ENCODE data around the gene NHERF2. TPM values are rescaled to one million over a fixed set of nuclear protein-coding genes. Genes with fewer than 3 reads are reported as not detected.

The NHERF2 gene
- total RNA-seq, 1 experiment from 2014 or later = 174 TPM

- Histone ChIP-seq H3K27ac (ENCODE audit: low read length) (peak overlapping the region; percentile 65), H3K4me1 (ENCODE audit: control insufficient read depth, insufficient read depth, low read length) (peaks cover 43% of the 10 kb centered on the region), H3K4me3 (ENCODE audit: low read depth in 2 of 2, low read length in 2 of 2) (no peak overlapping the region), H3K36me3 (ENCODE audit: control insufficient read depth, insufficient read depth, low read length) (peaks cover 6% of the 10 kb centered on the region; the same call in 1 of the 2 replicates), H3K9me3 (ENCODE audit: control insufficient read depth, insufficient read depth, low read depth, low read length) (no peaks in the 10 kb centered on the region), H3K27me3 (ENCODE audit: control insufficient read depth, insufficient read depth, low read length) (no peaks in the 10 kb centered on the region)
- CTCF ChIA-PET = interaction anchor here (1.0 kb wide), 1 partner anchor 27 kb away, joined by 3 read pairs; no protein-coding TSS in a partner anchor
- TF ChIP-seq POLR2AphosphoS5 (IDR thresholded peaks at IDR 0.05; ENCODE audit: low read depth, low read length) = no peak
- TF ChIP-seq REST (IDR thresholded peaks at IDR 0.05; ENCODE audit: insufficient read depth in 1 of 2, low read depth in 2 of 2, low read length in 1 of 2) = no peak
- no TSS peak for BruUV-seq (replicated peaks)
- in situ Hi-C loops (cut with HindIII; ENCODE audit: low pct_unique_long_range_greater_than_20kb, low sequenced_read_pairs) (no loop called here), intact Hi-C loops (cut with micrococcal nuclease; ENCODE audit: unreplicated experiment) (no loop called here)
- POLR2A ChIA-PET = no interaction called here
- DNase-seq (ENCODE audit: low read depth, low spot score) (no peak), ATAC-seq (peak; percentile 2; the same call in 1 of the 2 replicates)
These were observed 21.7 kb upstream of the NHERF2 start for GRCh38 chr16:2004795-2005517.

- ChIA-PET CTCF (no interaction called here), POLR2A (no interaction called here)
- no peaks in the 10 kb centered on the region for H3K9me3 ChIP-seq (ENCODE audit: control insufficient read depth, insufficient read depth, low read depth, low read length)
- in situ Hi-C loops (cut with HindIII; ENCODE audit: low pct_unique_long_range_greater_than_20kb, low sequenced_read_pairs) = no loop called here
- no peaks in the 10 kb centered on the region for H3K27me3 ChIP-seq (ENCODE audit: control insufficient read depth, insufficient read depth, low read length)
- H3K27ac ChIP-seq (ENCODE audit: low read length) = peak overlapping the region; percentile 65; the same call in 1 of the 2 replicates
- peaks cover 6% of the 10 kb centered on the region; the same call in 1 of the 2 replicates for H3K36me3 ChIP-seq (ENCODE audit: control insufficient read depth, insufficient read depth, low read length)
- TF ChIP-seq TCF7L2 (IDR thresholded peaks at IDR 0.05; ENCODE audit: low read depth, low read length) (no peak), POLR2AphosphoS5 (IDR thresholded peaks at IDR 0.05; ENCODE audit: low read depth, low read length) (no peak), REST (IDR thresholded peaks at IDR 0.05; ENCODE audit: insufficient read depth in 1 of 2, low read depth in 2 of 2, low read length in 1 of 2) (no peak), CTCF (IDR thresholded peaks at IDR 0.05) (no peak; the same call in 1 of the 2 replicates), SIN3A (IDR thresholded peaks at IDR 0.05; ENCODE audit: borderline replicate concordance, insufficient read depth, low read depth, low read length) (no peak)
- H3K4me3 ChIP-seq (ENCODE audit: low read depth in 2 of 2, low read length in 2 of 2) = no peak overlapping the region
- ATAC-seq (peak; percentile 15; the same call in 1 of the 2 replicates), DNase-seq (ENCODE audit: low read depth, low spot score) (no peak)
- BruUV-seq (replicated peaks) = no TSS peak
- H3K4me1 ChIP-seq (ENCODE audit: control insufficient read depth, insufficient read depth, low read length) = peaks cover 47% of the 10 kb centered on the region
- intact Hi-C loops (cut with micrococcal nuclease; ENCODE audit: unreplicated experiment) = no loop called here
These were observed 21.1 kb upstream of the NHERF2 start for GRCh38 chr16:2005646-2006045.

Data from Panc1 (cell line).